Stimulated activated CD4-positive, alpha-beta T cell treated with anti-CD3 and anti-CD28 coated beads, TNF-alpha, amount 100 ng/mL, for 1 hour (primary cell): ENCODE data around the gene AHNAK.

Source experiments
- DNase-seq, 3 donors: peaks; one replicate each; pipeline ENCODE4 v3.0.0-alpha.2; 2020; ENCODE audit warnings: low read depth in 3 of 3, low spot score in 1 of 3

AHNAK gene

DNA sequence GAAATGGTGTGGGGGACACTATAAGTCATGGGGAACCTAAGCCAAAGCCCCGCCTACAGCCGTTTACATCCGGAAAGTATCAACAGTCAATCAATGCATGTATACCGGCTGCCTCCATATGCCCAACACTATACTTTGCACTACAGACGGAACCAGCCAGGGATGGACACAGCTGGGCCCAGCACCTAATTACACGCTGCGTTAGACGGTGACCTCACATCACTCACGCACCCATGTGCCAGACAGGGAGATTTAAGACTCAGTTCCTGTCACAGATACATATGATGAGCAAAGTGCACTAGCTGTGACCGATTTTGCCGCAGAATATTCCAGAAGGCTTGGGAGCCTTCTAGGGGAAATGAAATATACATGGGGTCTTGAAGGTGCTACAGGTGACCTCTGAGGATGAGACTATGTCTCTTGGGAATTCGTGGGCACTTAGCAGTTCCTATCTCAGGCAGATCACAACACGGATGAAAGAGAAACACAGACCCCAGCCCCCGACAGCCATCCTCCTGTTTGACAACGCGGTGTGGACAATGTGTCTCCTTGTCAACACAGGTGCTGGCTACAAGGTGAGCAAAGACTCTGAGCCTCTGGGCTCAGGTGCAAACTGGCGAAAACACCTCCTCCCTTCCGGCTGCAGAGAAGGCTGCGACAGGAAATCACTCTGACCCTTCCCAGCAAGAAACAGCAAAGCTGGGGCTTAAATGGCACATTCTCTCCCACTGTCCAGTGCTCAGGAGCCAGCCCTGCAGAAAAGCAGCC is 8.0 kb downstream of the AHNAK start:
- no peak for DNase-seq

DNA sequence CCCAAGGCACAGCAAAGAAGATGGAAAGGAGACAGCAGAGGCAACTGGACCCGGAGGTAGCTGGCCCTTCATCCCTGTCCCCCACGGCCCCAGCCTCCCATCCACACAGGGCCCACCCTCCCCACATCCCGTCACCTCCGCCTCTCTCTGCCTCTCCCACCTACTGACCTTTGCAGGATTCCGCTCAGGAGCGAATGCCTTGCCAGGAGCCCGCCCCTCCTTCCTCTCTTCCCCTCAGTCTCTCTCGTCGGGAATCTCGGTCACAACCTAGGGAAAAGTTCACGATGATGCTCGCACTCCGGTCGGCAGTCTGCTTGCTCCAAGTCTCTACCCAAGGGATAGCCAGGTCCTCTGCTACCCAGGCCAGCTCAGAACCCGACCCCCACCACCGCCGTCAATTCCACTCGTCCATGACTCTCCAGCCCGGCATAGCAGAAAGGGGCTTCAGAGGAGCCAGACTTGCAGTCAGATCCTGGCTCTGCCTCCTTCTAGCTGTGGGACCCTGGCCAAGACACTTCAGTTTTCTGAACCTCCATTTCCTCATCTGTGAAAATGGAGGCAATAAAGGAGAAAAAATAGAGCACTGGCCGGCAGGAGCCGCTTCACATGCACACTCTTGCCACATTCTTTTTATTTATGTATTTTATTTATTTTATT is 10.2 kb downstream of the AHNAK start:
- DNase-seq, result no peak

DNA sequence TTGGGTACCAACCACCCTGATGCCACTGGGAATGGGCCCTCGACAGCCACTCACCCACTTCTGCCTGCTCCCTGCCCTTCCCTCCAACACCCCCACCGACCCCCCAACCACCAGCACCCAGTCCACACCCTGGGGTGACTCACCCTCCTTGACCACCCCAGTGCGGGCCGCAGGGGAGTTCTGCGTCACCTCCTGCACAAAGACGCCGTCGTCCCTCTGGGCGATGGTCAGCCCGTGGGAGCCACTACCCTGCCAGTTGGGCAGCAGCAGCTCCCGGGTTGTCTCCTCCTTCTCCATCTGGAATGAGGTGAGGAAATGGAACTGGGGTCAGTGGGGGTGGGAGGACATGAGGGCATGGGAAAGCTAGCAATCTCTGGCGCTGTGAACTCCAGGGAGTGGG is 10.8 kb downstream of the AHNAK start:
- no peak for DNase-seq

DNA sequence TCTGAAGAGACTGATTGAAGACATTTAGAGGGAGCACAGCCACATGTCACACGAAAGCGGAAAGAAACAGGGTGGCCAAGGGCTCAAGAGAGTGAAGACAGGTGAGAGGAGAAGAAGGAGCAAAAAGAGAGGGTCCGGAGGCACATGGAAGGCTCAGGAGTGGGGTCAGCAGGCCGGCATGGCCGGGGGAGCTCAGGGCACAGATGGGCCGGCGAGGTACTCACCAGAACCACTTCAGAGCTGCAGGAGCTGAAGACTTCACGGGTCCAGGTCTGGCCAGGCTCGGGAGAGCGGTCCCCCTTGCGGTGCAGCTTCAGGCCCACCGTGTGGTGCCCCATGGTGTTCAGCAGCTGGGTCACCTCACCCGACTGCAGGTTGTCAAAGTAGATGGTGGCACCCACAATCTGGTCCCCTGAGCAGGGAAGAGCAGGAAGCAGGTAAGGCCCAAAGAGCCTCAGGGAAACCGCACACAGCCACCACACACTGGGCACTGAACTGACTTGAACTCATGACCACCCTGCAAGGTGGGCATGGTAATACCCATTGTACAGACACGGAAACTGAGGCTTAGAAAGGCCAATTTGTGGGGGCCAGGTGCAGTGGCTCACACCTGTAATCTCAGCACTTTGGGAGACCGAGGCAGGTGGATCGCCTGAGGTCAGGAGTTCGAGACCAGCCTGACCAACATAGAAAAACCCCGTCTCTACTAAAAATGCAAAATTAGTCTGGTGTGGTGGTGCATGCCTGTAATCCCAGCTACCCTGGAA is 11.6 kb downstream of the AHNAK start:
- no peak for DNase-seq

DNA sequence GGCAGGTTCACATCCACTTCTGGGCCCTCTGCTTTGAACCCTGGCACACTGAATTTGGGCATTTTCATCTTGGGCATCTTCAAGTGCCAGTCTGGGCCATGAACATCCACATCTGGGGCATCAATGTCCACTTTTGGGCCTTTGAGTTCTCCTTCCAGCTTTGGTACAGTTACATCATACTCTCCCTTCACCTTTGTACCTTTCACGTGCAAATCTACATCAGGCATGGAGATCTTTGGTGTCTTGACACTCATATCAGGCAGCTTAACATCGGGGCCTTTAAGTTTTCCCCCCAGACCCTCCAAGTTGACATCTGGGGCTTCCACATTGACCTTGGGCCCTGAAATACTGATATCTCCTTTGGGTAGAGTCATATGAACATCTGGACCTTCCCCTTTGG is 14.5 kb downstream of the AHNAK start:
- no peak for DNase-seq

DNA sequence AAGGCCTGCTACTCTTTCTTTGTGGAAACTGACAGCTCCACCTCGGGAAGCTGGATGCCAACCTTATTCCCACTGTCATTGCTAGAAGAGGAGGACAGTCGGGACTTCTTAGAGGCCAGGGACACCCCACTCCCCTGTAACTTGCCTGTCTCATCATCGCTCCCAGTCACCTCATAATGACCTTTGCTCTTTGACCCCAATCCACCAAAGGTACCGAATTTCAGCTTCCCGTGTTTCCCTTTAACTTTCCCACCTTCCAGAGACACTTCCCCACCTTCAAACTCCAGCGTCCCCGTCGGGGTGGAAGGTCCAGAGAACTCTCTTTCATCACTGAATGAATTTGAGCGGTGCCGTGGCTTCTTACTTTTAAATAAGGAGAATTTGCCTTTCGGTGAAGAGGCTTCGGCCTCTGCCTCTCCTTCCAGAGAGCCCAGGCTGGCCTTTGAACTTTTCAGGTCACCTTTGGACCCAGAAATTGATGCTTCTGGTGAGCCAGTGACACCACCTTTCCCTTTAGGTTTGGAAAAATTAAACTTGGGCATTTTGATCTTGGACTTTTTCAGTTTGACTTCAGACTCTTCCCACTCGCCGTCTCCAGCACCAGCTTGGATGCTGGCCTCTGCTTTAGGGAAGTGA is 29.8 kb downstream of the AHNAK start:
- no peak for DNase-seq

DNA sequence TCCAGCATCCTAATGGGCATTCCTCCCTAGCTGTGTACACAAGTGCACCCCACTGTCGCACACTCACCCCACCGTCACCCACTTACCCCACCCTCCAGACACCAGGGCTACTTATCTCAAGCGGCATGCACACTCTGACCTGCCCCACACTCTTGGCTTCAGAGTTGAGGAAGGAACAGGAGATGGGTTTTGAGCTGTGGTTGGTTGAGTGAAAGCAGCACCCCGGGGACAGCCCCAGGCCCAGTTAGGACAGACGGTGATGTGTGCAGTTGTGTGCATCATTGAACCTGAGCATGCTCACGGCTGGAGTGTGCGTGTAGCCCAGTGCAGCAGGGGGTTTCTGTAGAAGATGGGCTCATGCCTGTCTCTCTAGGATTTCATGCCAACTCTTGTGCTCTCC is 32.5 kb downstream of the AHNAK start:
- no peak for DNase-seq

DNA sequence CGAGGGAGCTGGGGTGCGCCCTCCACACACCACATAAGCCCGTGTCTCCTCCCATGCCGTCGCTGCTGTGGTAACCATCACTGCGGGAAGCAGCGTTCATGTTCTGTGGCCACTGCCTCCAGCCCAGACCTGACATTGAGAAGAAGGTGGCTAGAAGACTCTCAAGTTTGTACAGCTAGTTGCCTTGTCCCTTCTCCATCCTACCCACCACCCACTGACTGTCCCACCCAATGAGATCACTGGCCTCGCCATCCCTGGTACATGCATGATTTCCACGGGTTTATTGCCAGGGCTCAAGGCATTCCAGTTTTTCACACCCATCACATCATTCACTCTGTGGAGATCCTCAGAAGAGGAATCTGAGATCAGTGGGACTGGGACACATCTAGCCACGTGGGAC is 33.0 kb downstream of the AHNAK start:
- DNase-seq, result no peak

DNA sequence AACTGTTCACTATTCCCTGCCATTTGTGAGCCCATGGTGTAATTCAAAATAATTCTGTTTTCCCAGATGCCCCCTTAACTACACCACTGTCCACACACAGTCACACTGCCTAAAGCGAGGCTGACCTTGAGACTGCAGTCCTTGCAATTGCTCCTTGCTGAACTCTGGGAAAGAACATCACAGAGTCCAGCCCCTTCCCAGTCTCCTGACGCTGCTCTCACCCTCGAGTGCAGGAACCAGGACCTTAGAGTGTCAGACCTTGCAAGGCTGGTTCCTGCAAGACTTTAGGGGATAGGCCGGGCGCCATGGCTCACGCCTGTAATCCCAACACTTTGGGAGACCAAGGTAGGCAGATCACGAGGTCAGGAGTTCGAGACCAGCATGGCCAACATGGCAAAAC is 33.6 kb downstream of the AHNAK start:
- no peak for DNase-seq

DNA sequence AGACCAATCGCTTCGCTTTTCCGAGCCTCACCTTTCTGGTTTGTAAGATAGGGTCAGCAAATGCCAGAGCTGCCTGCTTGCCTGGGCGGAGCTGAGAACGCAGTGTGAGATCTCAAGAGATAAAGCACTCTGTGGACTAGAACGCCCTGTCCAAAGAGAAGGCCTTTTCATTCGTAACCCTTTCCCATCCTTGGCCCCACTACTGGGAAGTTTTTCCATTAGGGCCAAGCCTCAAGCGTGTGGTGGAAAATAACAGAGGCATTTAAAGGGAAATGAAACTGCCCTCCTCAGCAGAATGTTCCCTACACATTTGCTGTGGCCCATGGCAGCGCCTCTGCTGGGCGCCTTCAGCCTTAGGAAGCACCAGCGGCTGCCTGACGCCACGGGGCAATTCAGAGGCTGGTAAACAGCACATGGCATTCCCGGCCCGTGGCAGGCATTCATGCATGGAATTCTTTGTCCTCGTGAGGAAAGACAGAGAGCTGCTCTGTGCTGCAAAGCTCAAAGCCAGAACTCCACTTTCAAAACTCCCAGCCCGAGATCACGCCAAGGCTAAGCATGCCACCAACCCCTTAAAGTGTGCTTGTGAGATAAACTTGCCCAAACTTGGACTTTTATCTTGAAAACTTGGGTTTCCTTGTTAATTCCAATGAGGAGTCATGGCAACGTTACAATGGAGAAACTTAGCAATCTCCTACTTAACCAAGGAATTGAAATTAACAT is 38.1 kb downstream of the AHNAK start:
- DNase-seq, result no peak

DNA sequence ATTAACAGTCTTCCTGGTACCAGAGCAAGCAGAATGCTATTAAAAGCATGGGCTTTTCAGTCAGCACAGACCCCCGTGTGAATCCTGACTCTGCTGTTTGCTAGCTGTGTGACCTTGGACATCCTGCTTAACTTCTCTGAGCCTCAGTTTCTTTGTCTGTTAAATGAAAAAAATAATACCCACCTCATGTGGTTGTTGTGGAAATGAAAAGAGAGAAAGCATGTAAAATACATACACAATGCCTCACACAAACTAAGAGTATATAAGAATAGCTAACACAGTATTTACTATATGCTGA is 39.5 kb downstream of the AHNAK start:
- no peak for DNase-seq

DNA sequence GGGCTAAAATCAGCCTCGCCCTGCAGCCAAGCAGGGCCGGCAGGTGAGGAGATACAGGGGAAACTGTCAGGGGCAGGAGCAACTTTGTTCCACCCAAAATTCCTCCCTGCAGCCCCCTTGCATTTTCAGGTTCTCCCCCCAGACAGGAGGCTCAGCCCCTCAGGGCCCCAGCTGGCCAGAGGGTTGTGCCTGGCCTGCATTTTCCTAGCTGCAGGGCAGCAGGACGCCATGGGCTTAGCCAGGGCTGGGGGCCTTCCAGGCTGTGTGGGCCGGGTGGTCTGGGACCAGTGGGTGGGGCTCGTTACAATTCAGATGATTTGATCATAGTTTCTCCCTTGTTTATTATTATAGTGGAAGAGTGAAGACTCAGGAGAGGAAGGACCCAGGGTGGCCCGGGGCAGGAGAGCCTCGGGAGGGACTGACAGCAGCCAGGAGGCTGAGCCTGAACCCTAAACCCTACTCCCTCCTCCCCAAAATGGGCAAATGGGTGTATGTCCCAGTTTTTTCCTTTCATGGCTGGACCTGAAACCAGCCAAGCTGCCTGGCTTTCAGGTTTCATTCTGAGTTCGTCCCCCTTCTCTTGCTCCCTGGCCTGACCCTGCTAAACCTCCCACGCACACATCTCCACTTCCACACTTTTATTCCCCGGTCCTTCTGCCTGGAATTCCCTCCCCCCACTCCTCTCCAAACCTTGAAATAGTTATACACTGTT is 40.0 kb downstream of the AHNAK start:
- DNase-seq, result no peak

DNA sequence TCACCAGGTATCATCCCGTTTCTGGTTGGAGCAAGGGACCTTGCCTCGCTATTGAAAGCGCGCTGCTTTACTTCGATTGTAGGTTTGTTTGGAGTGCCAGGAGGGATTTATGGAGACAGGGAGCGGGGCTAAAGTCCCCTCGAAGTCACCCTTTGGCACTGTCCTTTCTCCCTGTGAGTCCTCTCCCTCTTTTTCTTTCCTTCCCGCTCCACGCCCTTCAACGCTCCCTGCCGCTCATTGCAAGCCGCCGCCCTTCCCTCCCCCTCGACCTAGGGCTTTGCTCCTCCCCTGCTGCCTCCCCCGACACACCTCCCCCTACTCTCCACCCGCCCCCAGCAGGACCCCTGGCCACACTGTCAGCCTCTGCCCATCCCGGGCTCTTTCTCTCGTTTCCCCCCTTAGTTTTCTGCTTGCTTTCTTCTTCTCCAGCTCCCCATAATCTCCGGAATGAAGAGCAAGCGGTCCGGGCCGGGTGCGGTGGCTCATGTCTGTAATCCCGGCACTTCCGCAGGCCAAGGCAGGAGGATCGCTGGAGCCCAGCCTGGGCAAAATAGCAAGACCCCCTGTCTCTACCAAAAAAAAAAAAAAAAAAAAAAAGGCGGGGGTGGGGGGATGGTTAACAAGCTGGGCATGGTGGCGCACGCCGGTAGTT is 41.0 kb downstream of the AHNAK start:
- no peak for DNase-seq

DNA sequence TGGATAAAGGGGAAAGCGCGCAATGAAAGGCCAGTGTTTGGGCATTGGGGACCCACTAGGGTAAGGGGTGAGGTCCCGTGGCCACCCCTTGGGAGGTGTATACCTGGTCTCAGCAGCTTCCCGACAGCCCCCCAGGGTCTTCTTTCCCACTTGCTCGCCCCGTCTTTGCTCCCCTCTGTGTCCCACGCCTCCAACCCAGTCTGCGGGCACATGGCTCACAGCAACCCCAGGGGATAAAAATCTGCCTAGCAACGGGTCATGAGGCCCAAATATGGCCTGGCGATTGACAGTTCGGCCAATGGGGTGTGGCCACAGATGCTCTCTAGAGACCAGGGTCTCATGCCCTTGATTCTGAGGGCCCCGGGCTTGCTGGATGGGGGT is 41.6 kb downstream of the AHNAK start:
- DNase-seq, result no peak

DNA sequence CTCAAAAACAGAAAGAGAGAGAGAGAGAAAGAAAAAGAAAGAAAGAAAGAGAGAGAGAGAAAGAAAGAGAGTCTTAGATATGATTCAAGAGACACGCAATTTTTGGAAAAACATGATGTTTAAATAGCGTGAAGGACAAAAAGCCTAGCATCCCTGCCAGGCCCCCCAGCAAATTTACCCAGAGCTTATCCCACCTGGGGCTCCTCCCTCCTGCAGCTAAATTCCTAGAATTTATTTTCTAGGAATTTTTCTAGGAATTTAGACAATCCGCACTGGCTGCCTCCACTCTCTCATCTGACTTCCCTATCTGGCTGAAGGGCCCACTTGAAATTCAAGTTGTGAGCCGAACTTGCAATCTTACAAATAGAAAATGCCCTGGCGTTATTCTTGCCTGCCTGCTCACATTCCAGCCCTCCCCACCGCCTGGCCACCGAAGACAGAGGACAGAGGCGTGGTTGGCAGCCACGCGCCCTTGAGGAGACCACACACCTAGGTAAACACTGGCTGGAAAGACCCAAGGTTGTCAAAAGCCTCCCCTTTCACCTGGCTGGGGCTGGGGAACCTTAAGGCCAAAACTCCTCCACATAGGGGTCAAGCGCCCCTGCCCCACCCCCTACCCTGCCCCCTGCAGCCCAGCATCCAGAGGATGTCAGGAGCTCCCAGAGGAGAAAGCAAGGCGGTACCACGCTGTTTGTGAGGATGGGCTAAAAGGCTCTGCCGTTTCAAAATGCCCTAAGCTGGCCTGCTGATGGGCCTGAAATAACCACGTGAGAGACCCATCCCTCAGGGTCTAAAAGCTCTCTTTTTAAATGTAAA is 42.2 kb downstream of the AHNAK start:
- no peak for DNase-seq

DNA sequence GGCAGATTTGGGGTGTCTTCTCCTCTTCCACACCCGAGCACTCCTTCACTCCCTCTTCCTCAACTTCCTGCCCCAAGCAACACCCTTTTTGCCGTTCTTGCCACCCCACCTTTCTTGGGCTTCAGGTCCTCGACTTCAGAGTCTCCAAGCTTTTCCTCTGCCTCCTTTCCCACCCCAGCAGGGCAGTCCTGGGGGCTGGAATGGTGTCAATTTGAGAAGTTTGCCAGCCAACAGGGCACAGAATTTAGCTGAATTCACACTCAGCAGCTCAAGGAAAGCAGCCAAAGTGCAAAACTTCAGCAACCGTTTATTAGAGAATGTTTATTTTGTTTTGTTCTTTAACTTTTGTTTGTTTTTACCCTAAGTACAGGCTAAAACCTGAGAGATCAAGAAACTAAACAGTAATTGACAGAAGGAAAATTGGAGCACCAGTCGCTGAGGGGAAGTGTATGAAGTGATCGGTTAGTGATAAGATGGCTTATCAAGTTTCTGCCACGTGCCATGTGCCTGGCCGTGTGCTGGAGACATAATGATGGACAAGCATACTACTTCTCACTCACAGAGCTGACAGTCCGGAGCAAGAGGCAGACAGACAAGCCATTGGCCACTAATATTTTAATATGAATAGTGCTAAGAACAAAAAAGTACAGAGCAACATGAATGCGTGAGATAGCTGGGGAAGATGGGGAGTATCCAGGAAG is 44.4 kb downstream of the AHNAK start:
- no peak for DNase-seq

DNA sequence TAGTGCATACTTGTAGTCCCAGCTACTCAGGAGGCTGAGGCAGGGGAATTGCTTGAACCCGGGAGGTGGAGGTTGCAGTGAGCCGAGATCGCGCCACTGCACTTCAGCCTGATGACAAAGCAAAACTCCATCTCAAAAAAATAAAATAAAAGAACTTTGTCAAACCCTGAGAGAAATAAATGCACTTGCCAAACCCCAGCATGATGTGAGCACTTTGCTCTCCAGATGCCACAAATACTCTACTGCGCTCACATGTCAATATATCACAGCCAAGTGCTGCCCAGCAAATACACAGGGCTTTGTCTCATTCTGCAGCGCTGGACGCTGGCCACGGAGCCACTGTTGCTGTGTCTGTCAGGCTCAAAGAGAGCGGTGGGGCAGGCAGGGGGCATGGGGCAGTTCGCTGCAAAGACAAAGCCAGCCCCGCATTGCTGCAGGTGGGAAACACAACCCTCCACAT is 45.1 kb downstream of the AHNAK start:
- no peak for DNase-seq

DNA sequence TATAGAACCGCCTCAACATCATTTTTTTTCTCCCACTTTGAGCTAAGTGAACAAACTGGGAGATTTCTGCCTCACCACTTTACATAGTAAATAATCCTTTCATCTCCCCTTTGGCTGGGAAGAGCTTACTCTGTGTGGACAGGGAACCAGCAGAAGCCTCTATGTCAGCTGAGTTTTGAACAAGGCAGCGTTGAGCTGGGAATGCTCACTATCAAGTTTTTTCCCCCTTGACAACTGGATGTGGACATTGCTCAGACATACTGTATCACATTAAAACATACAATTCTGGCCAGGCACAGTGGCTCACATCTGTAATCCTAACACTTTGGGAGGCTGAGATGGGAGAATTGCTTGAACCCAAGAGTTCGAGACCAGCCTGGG is 46.0 kb downstream of the AHNAK start:
- no peak for DNase-seq
